CD1c-positive myeloid dendritic cell (primary cell): ENCODE results near the gene UNC93B1.

Experiments
- DNase-seq: peaks from one replicate; pipeline ENCODE4 v3.0.0-alpha.2; 2016; ENCODE audit errors: extremely low spot score

Gene UNC93B1, protein sequence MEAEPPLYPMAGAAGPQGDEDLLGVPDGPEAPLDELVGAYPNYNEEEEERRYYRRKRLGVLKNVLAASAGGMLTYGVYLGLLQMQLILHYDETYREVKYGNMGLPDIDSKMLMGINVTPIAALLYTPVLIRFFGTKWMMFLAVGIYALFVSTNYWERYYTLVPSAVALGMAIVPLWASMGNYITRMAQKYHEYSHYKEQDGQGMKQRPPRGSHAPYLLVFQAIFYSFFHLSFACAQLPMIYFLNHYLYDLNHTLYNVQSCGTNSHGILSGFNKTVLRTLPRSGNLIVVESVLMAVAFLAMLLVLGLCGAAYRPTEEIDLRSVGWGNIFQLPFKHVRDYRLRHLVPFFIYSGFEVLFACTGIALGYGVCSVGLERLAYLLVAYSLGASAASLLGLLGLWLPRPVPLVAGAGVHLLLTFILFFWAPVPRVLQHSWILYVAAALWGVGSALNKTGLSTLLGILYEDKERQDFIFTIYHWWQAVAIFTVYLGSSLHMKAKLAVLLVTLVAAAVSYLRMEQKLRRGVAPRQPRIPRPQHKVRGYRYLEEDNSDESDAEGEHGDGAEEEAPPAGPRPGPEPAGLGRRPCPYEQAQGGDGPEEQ

DNA sequence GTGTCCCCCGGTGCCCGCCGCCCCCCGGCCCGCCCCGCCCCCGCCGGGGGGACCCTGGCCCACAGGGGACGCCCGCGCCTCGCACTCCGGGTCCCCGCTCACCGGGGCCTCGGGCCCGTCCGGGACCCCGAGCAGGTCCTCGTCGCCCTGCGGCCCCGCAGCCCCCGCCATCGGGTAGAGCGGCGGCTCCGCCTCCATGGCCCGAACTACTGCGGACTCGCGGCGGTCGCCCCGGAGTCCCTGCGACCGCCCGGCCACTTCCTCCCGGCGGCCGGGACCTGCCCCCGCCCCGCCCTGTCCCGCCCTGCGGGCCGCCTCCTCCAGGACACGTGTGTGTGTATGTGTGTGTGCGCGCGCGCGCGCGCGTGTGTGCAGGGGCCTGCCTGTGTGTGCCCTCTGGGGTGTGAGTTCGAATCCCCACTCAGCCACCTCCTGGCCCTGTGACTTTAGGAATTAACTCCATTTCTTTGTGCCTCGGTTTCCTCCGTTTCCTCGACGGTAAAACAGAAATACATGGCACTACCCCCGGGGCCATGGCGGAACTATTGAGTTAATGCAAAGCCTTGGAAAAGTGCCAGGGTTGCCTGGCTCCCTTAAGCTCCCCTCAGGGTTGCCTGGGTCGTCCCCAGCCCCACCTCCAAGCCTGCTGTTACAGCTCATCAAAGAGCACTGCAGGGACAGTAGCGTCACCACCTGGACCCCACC, at the start of gene UNC93B1:
TSS of gene UNC93B1 (minus strand) at position 252 of the 705 bp plus-strand sequence. CDS start at position 198, 54 bp downstream.
- DNase-seq, result peak; percentile 92

DNA sequence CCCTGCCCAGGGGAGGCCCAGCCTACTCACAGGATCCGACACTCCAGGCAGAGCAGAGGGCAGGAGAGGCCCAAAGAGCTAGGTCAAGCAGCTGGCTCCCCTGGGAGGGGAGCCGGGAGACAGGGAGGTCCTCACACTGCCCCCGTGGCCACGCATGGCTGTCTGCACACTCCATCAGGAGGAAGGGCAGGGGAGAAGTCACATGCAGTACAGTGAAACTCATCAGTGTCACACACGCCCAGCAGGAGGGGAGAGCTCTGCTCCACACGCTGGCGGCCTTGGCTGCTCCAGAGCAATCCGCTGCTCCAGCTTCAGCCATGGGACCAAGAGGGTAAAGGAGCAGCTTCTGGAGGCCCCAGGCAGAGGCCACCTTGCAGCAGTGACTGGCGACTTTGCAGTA, 49.2 kb upstream of the UNC93B1 start:
- no peak for DNase-seq

DNA sequence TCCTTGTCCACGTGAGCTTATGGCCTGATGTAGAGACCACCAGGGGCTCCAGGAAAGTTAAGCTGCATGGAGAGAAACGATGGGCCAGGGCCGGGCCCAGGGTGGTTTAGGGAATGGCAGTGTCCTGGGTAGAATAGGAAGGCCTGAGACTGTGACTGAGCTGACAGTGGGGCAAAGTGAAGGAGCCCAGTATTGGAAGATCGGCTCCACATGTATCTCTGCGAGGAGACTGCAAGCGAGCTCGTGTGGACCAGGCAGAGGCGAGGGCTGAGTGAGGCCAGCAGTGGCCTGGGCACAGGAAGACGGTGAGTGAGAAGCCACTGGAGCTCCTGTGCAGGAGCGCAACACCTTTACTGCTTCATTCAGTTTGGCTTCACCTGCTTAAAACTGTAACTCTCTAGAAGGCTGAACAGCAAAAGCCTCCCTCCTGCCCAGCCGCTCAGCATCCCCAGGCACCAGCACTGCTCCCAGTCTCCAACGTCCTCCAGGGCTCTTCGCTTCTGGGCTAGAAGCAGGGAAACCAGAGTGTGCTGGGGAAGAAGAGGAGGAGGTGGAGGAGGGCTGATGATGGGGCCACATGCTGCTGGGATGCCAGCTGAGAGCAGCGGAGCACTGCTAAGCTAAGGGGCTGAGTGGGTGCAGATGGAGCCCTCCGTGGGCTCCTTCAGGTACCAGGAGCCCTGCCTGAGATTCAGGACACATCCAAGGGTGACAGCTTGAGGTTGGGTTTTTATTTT, 48.4 kb upstream of the UNC93B1 start:
- no peak for DNase-seq

DNA sequence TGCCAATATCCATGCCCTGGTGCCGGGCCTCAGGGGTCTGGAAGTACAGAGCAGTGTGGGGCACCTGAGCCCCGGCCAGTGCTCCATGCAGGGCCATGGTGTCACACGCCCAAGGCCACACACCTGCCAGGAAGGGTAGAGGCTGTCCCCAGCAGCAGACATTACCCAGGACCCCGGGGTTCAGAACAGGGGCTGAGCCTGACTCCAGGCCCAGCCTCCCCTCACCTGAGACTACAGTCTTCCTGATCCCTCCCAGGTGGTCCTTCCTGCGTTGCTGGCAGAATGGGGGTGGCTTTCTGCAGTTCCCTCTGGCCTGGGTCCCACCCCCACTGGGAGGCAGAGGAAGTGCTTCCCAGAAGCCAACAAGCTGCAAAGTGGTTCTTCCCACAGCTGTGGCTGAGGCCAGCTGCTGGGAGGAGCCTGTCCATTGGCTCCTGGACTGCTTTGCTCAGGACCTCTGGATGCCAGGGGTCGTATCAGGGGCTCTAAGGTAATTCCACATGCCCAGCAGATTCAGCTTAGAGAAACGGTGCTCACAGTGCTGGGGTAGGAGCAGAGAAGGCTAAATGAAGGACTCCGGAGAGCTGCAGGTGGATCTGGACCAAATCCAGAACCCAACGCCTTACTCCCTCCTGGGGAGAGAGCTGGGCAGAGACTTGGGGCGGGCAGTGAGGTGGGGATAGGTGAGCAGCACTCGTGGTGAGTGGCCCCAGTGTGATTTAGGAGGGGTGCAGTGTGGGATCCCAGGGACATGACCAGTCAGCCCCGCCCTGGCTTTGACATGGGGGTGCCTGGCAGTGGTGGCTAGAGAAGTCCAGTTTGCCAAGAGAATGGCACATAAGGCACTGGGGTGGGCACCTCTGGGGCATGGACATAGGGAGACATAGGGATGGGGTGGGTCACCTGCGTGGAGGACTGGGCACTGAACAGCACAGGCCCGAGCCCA, 47.6 kb upstream of the UNC93B1 start:
- DNase-seq, result no peak

DNA sequence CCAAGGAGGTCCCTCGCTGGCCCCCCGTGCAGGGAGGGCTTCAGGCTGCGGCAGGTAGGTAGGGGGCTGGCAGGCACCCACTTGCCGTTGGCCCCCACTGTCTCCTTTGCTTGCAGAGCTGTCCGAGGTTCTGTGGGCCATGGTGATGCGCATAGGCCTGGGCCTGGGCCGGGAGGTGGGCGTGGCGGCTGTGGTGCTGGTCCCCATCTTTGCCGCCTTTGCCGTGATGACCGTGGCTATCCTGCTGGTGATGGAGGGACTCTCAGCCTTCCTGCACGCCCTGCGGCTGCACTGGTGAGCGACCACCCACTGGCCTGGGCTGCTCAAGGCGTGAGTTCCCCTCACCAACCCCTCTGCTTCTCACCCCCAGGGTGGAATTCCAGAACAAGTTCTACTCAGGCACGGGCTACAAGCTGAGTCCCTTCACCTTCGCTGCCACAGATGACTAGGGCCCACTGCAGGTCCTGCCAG, 46.5 kb upstream of the UNC93B1 start:
- DNase-seq, result no peak

DNA sequence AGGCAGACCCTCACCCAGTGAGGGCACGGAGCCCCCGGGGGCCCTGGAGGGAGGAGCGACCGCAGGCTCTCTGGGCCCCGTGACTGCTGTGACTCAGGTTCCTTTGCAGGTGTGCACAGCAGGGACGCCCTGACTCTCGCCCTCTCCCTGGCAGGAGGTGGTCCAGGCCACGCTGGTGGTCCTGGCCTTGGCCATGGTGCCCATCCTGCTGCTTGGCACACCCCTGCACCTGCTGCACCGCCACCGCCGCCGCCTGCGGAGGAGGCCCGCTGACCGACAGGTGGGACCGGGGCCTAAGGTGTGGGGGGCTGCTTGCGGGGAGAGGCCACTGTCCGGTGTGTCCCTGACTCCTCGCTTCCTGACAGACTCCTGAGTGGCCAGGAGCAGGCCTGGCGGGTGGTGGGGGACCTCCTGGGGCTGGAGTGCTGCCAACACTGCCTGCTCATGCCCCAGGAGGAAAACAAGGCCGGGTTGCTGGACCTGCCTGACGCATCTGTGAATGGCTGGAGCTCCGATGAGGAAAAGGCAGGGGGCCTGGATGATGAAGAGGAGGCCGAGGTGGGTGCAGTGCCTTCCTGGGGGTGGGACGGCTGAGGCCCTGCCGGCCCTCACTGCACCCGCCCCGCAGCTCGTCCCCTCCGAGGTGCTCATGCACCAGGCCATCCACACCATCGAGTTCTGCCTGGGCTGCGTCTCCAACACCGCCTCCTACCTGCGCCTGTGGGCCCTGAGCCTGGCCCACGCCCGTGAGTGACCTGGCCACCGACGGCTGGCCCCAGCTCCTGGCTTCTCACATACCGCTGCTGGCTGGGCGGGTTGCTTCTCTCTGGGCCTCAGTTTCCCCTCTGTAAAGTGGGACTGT, 45.8 kb upstream of the UNC93B1 start:
- no peak for DNase-seq

DNA sequence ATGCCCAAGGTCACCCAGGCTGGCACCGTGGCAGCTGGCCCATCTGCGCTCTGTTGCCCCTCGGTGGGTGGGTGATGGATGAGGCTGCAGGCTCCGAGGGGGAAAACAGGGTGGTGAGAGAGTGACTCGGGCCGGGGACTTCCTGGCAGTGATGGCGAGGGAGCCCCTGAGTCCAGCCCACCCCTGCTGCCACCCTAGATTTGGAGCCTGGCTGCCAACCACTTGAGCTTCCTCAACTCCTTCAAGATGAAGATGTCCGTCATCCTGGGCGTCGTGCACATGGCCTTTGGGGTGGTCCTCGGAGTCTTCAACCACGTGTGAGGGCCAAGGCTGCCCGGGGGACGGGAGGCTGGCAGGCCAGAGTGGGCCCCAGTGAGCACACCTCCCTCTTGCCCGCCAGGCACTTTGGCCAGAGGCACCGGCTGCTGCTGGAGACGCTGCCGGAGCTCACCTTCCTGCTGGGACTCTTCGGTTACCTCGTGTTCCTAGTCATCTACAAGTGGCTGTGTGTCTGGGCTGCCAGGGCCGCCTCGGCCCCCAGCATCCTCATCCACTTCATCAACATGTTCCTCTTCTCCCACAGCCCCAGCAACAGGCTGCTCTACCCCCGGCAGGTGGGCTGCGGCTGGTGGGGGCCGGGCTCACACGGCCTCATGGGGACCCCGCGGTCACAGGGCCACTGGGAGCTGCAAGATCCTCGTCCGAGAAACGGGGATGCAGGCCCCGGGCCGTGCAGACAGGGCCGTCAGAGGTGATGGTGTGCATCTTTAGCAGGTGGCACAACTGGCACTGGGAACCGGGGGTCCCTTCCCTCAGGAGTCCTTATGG, 45.0 kb upstream of the UNC93B1 start:
- DNase-seq, result no peak

DNA sequence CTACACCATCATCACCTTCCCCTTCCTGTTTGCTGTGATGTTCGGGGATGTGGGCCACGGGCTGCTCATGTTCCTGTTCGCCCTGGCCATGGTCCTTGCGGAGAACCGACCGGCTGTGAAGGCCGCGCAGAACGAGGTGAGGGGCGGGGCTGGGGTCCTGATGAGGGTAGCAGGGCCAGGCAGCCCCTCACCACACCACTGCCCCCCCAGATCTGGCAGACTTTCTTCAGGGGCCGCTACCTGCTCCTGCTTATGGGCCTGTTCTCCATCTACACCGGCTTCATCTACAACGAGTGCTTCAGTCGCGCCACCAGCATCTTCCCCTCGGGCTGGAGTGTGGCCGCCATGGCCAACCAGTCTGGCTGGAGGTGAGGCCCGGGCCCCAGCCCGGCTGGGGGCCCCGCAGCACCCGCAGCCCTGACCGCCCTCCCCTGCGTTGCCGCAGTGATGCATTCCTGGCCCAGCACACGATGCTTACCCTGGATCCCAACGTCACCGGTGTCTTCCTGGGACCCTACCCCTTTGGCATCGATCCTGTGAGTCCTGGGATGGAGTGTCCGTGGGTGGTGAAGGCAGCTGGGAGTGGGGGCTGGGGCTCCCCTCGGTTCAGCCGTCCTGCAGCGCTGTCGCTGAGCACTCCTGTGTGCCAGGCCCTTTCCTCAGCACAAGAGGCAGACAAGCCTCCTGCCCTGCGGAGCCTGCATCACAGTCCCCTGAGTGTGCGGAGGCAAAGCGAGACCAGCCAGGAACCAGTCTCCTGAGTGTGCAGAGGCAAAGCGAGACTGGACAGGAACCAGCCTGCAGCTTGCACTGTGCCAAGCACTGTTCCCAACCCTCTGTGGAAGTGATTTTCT, 43.8 kb upstream of the UNC93B1 start:
- DNase-seq, result no peak

DNA sequence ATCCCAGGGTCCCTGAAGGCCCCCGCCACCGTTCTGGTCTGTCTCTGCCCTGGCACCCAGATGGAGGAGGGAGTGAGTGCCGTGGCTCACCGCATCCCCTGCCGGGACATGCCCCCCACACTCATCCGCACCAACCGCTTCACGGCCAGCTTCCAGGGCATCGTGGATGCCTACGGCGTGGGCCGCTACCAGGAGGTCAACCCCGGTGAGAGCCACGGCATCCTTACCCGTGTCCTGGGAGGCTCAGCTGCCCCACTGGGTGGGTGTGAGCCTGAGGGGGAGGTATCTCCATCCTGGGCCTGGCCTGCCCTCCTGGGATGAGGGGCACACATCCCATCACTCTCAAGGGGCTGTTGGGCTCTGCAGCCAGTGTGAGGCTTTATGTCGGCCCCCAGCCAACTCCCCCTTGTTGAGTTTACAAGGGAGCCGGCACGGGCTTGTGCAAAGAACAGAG, 41.0 kb upstream of the UNC93B1 start:
- no peak for DNase-seq

DNA sequence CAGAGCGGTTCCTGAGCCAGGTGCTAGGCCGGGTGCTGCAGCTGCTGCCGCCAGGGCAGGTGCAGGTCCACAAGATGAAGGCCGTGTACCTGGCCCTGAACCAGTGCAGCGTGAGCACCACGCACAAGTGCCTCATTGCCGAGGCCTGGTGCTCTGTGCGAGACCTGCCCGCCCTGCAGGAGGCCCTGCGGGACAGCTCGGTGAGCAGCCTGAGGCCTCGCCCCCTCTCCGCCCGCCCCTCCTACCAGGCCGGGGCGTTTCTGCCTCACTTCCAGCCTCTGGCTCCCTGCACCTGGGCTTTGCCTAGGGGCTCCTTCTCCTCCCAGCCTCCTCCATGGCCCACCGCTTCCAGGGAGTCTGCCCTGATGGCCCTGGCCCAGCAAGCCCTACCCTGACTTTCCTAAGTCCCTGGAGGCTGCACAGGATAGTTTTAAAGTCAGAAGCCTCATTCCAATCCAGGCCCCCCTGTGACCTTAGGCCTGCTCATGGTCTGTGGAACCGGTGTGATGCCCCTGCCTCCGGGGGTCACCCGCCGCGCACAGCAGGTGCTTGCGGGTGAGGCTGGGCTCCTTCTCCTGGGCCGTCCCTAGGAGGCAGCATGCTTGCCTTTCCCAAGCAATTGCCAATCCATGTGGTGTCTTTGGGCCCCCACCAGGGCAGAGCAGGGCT, 40.4 kb upstream of the UNC93B1 start:
- no peak for DNase-seq

DNA sequence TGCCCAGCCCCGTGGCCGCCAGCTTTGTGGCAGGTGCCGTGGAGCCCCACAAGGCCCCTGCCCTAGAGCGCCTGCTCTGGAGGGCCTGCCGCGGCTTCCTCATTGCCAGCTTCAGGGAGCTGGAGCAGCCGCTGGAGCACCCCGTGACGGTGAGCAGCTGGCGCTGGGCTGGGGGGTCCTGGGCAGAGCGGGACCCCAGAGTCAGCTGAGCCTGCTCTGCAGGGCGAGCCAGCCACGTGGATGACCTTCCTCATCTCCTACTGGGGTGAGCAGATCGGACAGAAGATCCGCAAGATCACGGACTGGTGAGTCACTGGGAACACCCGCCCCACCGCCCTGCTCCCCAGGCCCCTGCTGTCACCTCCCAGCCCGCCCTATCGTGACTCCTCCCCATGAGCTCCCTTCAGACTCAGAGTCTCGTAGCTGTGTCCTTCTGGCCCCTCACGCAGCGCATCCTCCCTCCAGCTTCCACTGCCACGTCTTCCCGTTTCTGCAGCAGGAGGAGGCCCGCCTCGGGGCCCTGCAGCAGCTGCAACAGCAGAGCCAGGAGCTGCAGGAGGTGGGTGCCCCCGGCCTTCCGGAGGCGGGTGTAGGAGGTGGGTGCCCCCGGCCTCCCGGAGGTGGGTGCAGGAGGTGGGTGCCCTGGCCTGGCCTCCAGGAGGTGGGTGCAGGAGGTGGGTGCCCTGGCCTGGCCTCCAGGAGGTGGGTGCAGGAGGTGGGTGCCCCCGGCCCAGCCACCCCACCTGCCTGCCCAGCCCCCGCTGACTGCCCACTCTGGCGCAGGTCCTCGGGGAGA, 39.6 kb upstream of the UNC93B1 start:
- peak; percentile 37 for DNase-seq

DNA sequence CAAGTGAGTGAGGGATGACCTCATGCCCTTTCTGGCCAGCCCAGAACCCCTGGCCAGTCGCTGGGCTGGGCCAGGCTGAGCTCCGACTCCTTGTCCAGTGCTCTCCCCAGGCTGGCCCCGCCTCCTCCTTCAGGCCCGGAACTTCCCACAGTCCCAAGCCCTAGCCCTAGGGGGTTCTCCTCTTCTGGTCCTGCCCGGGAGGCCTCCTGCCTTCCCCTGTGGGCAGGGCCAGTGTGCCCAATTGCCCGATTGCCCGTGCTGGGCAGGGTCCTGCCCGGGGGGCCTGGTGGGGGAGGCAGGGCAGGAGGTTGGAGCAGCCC, 39.1 kb upstream of the UNC93B1 start:
- no peak for DNase-seq

DNA sequence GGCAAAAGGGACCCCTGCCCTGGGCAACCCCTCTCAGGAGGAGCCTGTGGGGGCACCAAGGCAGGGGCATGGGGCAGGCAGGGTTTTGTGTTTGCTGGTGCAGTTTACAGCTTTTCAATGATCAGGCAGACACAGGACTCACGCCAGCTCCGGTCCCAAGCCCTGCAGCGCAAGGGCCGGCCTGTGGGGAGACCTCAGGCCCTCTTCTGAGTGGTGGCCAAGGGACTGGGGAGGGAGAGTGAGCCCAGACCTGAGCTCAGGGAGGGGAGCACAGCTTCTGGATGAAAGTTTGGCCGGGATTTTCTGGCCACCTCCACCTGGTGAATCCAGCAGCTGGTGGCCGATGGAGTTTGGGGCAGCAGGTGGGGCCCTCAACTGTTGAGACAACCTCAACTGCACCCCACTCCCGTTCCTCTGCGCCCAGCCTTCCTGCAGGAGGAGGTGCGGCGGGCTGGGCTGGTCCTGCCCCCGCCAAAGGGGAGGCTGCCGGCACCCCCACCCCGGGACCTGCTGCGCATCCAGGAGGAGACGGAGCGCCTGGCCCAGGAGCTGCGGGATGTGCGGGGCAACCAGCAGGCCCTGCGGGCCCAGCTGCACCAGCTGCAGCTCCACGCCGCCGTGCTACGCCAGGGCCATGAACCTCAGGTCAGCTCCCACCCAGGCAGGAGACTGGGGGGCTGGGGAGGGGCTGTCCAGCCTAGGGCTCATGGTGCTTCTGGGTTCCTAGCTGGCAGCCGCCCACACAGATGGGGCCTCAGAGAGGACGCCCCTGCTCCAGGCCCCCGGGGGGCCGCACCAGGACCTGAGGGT, 38.5 kb upstream of the UNC93B1 start:
- no peak for DNase-seq

DNA sequence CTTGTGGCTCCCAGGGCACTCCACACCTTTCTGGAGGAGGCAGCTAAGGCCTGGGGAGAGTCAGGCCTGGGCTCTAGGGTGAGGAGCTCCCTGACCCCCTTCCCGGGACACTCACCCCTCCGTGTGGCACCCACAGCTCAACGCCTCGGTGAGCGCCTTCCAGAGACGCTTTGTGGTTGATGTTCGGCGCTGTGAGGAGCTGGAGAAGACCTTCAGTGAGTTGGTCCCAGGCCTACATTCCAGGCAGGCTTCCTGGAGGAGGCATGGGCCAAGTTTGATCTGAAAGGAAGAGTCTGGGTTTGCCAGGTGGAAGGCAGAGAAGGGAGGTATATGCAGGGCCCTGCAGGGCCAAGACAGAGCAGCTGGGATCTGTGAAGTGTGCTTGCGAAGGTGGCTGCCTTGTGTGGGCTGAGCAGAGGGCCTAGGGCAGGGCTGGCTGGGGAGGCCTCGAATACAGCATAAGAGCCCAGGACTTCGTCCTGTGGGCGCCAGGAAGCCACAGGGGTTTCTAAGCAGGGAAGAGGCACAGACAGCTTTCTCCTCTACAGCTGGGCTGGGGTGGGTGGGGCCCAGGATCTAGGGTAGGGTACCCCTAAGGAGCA, 37.8 kb upstream of the UNC93B1 start:
- no peak for DNase-seq

DNA sequence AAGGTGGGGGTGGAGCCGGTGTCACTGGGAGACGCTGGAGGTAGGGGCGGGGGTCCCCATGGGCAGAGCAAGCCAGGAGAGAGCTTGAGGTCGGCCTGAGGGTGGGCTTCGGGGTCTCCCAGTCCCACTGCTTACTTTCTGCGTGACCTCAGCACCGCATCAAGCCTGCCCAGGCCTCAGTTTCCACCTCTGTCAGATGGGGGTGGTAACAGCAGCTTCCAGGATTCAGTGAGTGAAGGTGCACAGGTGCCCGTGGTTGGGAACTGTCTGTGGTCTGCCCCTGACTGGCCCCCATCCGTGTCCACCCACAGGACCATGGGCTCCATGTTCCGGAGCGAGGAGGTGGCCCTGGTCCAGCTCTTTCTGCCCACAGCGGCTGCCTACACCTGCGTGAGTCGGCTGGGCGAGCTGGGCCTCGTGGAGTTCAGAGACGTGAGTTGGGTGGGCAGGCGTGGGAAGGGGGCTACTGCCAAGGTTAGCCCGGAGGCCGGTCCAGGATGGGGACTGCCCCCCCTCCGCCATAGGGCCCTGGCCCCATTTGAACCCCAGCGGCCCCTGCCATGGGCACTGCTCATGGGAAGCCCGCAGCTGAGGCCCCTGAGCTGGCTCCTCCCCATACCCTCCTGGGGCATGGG, 37.2 kb upstream of the UNC93B1 start:
- no peak for DNase-seq
